H9 (cell line): ENCODE measurements around the gene PTPRR. TPM values are rescaled to one million over a fixed set of nuclear protein-coding genes. Genes with fewer than 3 reads are reported as not detected.

Source experiments
- DNase-seq: peaks from one replicate; pipeline ENCODE4 v3.0.0-alpha.2; 2017
- H2AFZ ChIP-seq: one replicate; pipeline ENCODE4 v1.6.1; 2013; ENCODE audit warnings: mild to moderate bottlenecking, low read length, control low read depth, moderate library complexity
- H2AK5ac ChIP-seq: 2 replicates; pipeline ENCODE4 v1.6.1; 2013; ENCODE audit warnings: low read length, control low read depth, mixed read lengths; ENCODE audit not compliant: insufficient read length
- H2BK120ac ChIP-seq: one replicate; pipeline ENCODE4 v1.6.1; 2013; ENCODE audit warnings: low read depth, mild to moderate bottlenecking, low read length, control low read depth, inconsistent platforms; ENCODE audit not compliant: poor library complexity, severe bottlenecking
- H2BK12ac ChIP-seq: 2 replicates; pipeline ENCODE4 v1.6.1; 2013; ENCODE audit warnings: low read length, control low read depth, mixed read lengths, low read depth; ENCODE audit not compliant: insufficient read length
- H2BK15ac ChIP-seq: 2 replicates; pipeline ENCODE4 v1.6.1; 2013; ENCODE audit warnings: low read depth, low read length, control low read depth
- H2BK20ac ChIP-seq: one replicate; pipeline ENCODE4 v1.6.1; 2013; ENCODE audit warnings: low read depth, mild to moderate bottlenecking, low read length, control low read depth, inconsistent platforms; ENCODE audit not compliant: poor library complexity, severe bottlenecking
- H2BK5ac ChIP-seq: 2 replicates; pipeline ENCODE4 v1.6.1; 2013; ENCODE audit warnings: low read length, control low read depth, mixed read lengths; ENCODE audit not compliant: insufficient read length
- H3K14ac ChIP-seq: 2 replicates; pipeline ENCODE4 v1.6.1; 2013; ENCODE audit warnings: low read length, control low read depth; ENCODE audit not compliant: insufficient read depth
- H3K18ac ChIP-seq: 2 replicates; pipeline ENCODE4 v1.6.1; 2013; ENCODE audit warnings: low read depth, mild to moderate bottlenecking, mixed read lengths, low read length, control low read depth; ENCODE audit not compliant: insufficient read length
- H3K23ac ChIP-seq: 2 replicates; pipeline ENCODE4 v1.6.1; 2013; ENCODE audit warnings: low read length, control low read depth, mixed read lengths, low read depth; ENCODE audit not compliant: insufficient read length
- H3K23me2 ChIP-seq: 2 replicates; pipeline ENCODE4 v1.6.1; 2013; ENCODE audit warnings: low read depth, mild to moderate bottlenecking, mixed read lengths, low read length, control low read depth; ENCODE audit not compliant: insufficient read length, poor library complexity, severe bottlenecking
- H3K27ac ChIP-seq: 2 replicates; pipeline ENCODE4 v1.5.1; 2013; ENCODE audit warnings: low read length, control low read depth, mixed read lengths, low read depth; ENCODE audit not compliant: insufficient read length
- H3K27me3 ChIP-seq: 2 replicates; pipeline ENCODE4 v1.6.1; 2013; ENCODE audit warnings: low read length, control low read depth, inconsistent platforms; ENCODE audit not compliant: insufficient read depth
- H3K4ac ChIP-seq: 2 replicates; pipeline ENCODE4 v1.6.1; 2013; ENCODE audit warnings: low read depth, mild to moderate bottlenecking, control low read depth, inconsistent platforms, low read length, moderate library complexity
- H3K4me1 ChIP-seq: 2 replicates; pipeline ENCODE4 v1.6.1; 2013; ENCODE audit warnings: low read length, control low read depth, inconsistent platforms; ENCODE audit not compliant: insufficient read depth
- H3K4me2 ChIP-seq: 2 replicates; pipeline ENCODE4 v1.6.1; 2013; ENCODE audit warnings: low read length, control low read depth, mixed read lengths; ENCODE audit not compliant: insufficient read length, insufficient read depth
- H3K56ac ChIP-seq: 2 replicates; pipeline ENCODE4 v1.6.1; 2013; ENCODE audit warnings: low read depth, mild to moderate bottlenecking, mixed read lengths, low read length, control low read depth; ENCODE audit not compliant: insufficient read length
- H3K79me1 ChIP-seq: 2 replicates; pipeline ENCODE4 v1.6.1; 2013; ENCODE audit warnings: low read depth, mild to moderate bottlenecking, moderate library complexity, low read length, control low read depth, inconsistent platforms; ENCODE audit not compliant: insufficient read depth, poor library complexity, severe bottlenecking
- H3K79me2 ChIP-seq: 2 replicates; pipeline ENCODE4 v1.6.1; 2013; ENCODE audit warnings: low read length, control low read depth, inconsistent platforms; ENCODE audit not compliant: insufficient read depth
- H3K9ac ChIP-seq: 2 replicates; pipeline ENCODE4 v1.6.1; 2013; ENCODE audit warnings: low read length, control low read depth, mixed read lengths; ENCODE audit not compliant: insufficient read length; ENCODE audit errors: extremely low read depth
- H3K9me3 ChIP-seq: one replicate; pipeline ENCODE4 v1.6.1; 2013; ENCODE audit warnings: low read depth, low read length, inconsistent platforms; ENCODE audit not compliant: control insufficient read depth
- H3T11ph ChIP-seq: one replicate; pipeline ENCODE4 v1.6.1; 2013; ENCODE audit warnings: mild to moderate bottlenecking, low read length, control low read depth, inconsistent platforms
- H4K20me1 ChIP-seq: one replicate; pipeline ENCODE4 v1.6.1; 2013; ENCODE audit not compliant: control insufficient read depth, insufficient read length, insufficient read depth
- H4K5ac ChIP-seq: 2 replicates; pipeline ENCODE4 v1.6.1; 2013; ENCODE audit warnings: low read depth, mild to moderate bottlenecking, mixed read lengths, low read length, control low read depth; ENCODE audit not compliant: insufficient read length
- H4K8ac ChIP-seq: replicated peaks from 2 replicates; pipeline ENCODE4 v1.6.1; 2013; ENCODE audit warnings: low read length, control low read depth, mixed read lengths, low read depth; ENCODE audit not compliant: insufficient read length
- H4K91ac ChIP-seq: 2 replicates; pipeline ENCODE4 v1.6.1; 2013; ENCODE audit warnings: low read depth, mild to moderate bottlenecking, moderate library complexity, mixed read lengths, low read length, control low read depth; ENCODE audit not compliant: insufficient read length
- H3K27ac Mint-ChIP-seq, 3 experiments: 2 replicates in 2 of 3; 3 replicates in 1 of 3; pipeline ENCODE4 v1.8.0; 2020 to 2021; ENCODE audit warnings: mixed read lengths in 3 of 3, mild to moderate bottlenecking in 1 of 3, moderate library complexity in 1 of 3
- H3K27me3 Mint-ChIP-seq: 2 replicates; pipeline ENCODE4 v1.8.0; 2021; ENCODE audit warnings: low read depth, mild to moderate bottlenecking, moderate library complexity, mixed read lengths
- H3K36me3 Mint-ChIP-seq, 3 experiments: 2 replicates in 2 of 3; 3 replicates in 1 of 3; pipeline ENCODE4 v1.8.0; 2020 to 2021; ENCODE audit warnings: low read depth in 3 of 3, mixed read lengths in 3 of 3; ENCODE audit not compliant: insufficient read depth in 1 of 3
- H3K4me1 Mint-ChIP-seq, 2 experiments: 2 replicates each; pipeline ENCODE4 v1.8.0; 2020; ENCODE audit warnings: mixed read lengths in 2 of 2
- H3K4me3 Mint-ChIP-seq, 2 experiments: 2 replicates in 1 of 2; 3 replicates in 1 of 2; pipeline ENCODE4 v1.8.0; 2020 to 2021; ENCODE audit warnings: mild to moderate bottlenecking in 2 of 2, mixed read lengths in 2 of 2, moderate library complexity in 1 of 2
- H3K9me3 Mint-ChIP-seq, 2 experiments: 2 replicates in 1 of 2; 3 replicates in 1 of 2; pipeline ENCODE4 v1.8.0; 2020; ENCODE audit warnings: mild to moderate bottlenecking in 2 of 2, mixed read lengths in 2 of 2, moderate library complexity in 1 of 2
- CTCF ChIP-seq: fragments of 200-600 bp; sonication (generic); conservative IDR thresholded peaks from 3 replicates; pipeline ENCODE4 v1.8.0; 2021; ENCODE audit warnings: antibody characterized with exemption, mild to moderate bottlenecking
- WGBS: extraction: QIAGEN DNeasy Blood & Tissue Kit; methylation state at CpG from one replicate; pipeline ENCODE4 v1.1.7; 2013; ENCODE audit warnings: missing lambda C conversion rate, low lambda C conversion rate, mixed read lengths; ENCODE audit not compliant: insufficient read length; ENCODE audit errors: extremely low coverage; 5-methylcytosine and 5-hydroxymethylcytosine counted together
- total RNA-seq: library from RNA; stranded (reverse); gene quantifications from 2 replicates; pipeline ENCODE4 v1.2.1, GENCODE V29; 2021

The PTPRR gene
- total RNA-seq, 1 experiment from 2014 or later = 0.22 TPM

GRCh38 chr12:70824511-70824910, 96.0 kb downstream of the PTPRR start:
- Histone ChIP-seq H2BK15ac (no peak overlapping the region), H3K27me3 (no peaks in the 10 kb centered on the region), H3K23ac (no peak overlapping the region), H2BK12ac (no peak overlapping the region), H3K18ac (no peak overlapping the region), H3K79me1 (no peaks in the 10 kb centered on the region), H3K14ac (no peak overlapping the region), H2AFZ (no peak overlapping the region), H3K4me2 (no peak overlapping the region), H3K4ac (no peak overlapping the region), H2BK20ac (no peak overlapping the region), H2BK5ac (no peak overlapping the region), H4K5ac (no peak overlapping the region), H3K9me3 (no peaks in the 10 kb centered on the region), H3T11ph (no peak overlapping the region), H3K4me1 (no peaks in the 10 kb centered on the region), H3K9ac (no peak overlapping the region), H4K91ac (no peak overlapping the region), H3K79me2 (no peaks in the 10 kb centered on the region), H2BK120ac (no peak overlapping the region), H2AK5ac (no peak overlapping the region), H3K56ac (no peak overlapping the region), H3K27ac (no peak overlapping the region), H4K8ac (no peak overlapping the region), H3K23me2 (no peaks in the 10 kb centered on the region), H4K20me1 (no peaks in the 10 kb centered on the region)
- Mint-ChIP-seq H3K9me3 (no peaks in the 10 kb centered on the region), H3K27ac (no peak overlapping the region; a peak in 1 of 7 replicates), H3K4me3 (no peak overlapping the region), H3K27me3 (no peaks in the 10 kb centered on the region), H3K4me1 (peaks cover 0 to 6% of the 10 kb centered on the region in 2 experiments), H3K36me3 (peaks cover 0 to 1% (median 0%) of the 10 kb centered on the region in 3 experiments; a peak in 2 of 7 replicates)
- TF ChIP-seq CTCF = no peak
- DNase-seq = no peak
- WGBS = no CpG with 5 or more reads among the region's 4 CpGs
